AG04449 (cell line): ENCODE measurements around the gene CHI3L1.
"Not testable (repeated sequence)": the region's sequence is repeated elsewhere in the genome, so short reads cannot be mapped to it uniquely, and the experiment has no call there.

Experiments used
- CTCF ChIA-PET: fragments of 350-600 bp; formaldehyde crosslinking; extraction: SDS; loops from one replicate; lab custom pipeline; 2021; ENCODE audit warnings: antibody characterized with exemption; lab: Yijun Ruan, JAX
- POLR2A ChIA-PET: fragments of 400-600, 350-600 bp; formaldehyde crosslinking; extraction: SDS; loops from one replicate; lab custom pipeline; 2020; ENCODE audit warnings: antibody characterized with exemption, inconsistent platforms; lab: Yijun Ruan, JAX
- DNase-seq: peaks from one replicate; pipeline ENCODE4 v3.0.0-alpha.2; 2010; ENCODE audit warnings: low read depth, low spot score
- H3K4me3 ChIP-seq: 2 replicates; pipeline ENCODE4 v1.5.1; 2011; ENCODE audit warnings: low read depth, mild to moderate bottlenecking, control low read depth, low read length
- TF ChIP-seq, protein P1 (sequence below): IDR thresholded peaks from one replicate; pipeline ENCODE4 v1.5.1; 2011; ENCODE audit warnings: mild to moderate bottlenecking, moderate library complexity, low read length, control low read depth, inconsistent platforms; ENCODE audit not compliant: insufficient read depth; ENCODE audit errors: missing control alignments

The CHI3L1 gene

GRCh38 chr1:203186446-203187303 is at the start of gene CHI3L1:
TSS of gene CHI3L1 (minus strand) at chr1:203186704. CDS start at chr1:203186623, 81 bp downstream.
- ChIA-PET POLR2A (no interaction called here), CTCF (interaction anchor here (0.8 to 10.5 kb wide), 3 partner anchors 10 to 30 kb away, joined by 3 to 94 read pairs (median 6); no protein-coding TSS in a partner anchor)
- TF ChIP-seq, protein P1, sequence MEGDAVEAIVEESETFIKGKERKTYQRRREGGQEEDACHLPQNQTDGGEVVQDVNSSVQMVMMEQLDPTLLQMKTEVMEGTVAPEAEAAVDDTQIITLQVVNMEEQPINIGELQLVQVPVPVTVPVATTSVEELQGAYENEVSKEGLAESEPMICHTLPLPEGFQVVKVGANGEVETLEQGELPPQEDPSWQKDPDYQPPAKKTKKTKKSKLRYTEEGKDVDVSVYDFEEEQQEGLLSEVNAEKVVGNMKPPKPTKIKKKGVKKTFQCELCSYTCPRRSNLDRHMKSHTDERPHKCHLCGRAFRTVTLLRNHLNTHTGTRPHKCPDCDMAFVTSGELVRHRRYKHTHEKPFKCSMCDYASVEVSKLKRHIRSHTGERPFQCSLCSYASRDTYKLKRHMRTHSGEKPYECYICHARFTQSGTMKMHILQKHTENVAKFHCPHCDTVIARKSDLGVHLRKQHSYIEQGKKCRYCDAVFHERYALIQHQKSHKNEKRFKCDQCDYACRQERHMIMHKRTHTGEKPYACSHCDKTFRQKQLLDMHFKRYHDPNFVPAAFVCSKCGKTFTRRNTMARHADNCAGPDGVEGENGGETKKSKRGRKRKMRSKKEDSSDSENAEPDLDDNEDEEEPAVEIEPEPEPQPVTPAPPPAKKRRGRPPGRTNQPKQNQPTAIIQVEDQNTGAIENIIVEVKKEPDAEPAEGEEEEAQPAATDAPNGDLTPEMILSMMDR = no peak
- H3K4me3 ChIP-seq = no peak within 1 kb of the TSS
- no peak for DNase-seq

DNA sequence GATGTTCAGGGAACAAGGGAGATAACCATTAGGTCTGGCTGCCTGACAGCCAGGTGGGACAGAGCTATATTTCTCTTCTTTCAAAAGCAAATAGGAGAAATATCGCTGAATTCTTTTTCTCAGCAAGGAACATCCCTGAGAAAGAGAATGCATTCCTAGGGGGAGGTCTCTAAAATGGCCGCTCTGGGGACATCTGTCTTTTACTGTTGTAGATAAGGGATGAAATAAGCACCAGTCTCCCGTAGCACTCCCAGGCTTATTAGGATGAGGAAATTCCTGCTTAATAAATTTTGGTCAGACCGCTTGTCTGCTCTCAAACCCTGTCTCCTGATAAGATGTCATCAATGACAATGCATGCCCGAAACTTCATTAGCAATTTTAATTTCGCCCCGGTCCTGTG is 48.4 kb upstream of the CHI3L1 start:
- CTCF ChIA-PET = interaction anchor here (2.5 kb wide), 1 partner anchor 33 kb away, joined by 10 read pairs; no protein-coding TSS in a partner anchor
- H3K4me3 ChIP-seq, POLR2A ChIA-PET, DNase-seq: not testable (repeated sequence)

GRCh38 chr1:203229471-203230135 is 43.1 kb upstream of the CHI3L1 start, which contains the start of gene CHIT1:
TSS of gene CHIT1 (minus strand) at chr1:203229673. CDS start at chr1:203229636, 37 bp downstream.
- H3K4me3 ChIP-seq = no peak within 1 kb of the TSS
- DNase-seq = no peak
- TF ChIP-seq, protein P1 = no peak
- ChIA-PET POLR2A (interaction anchor here (0.6 kb wide), 1 partner anchor 35 kb away, joined by 3 read pairs; no protein-coding TSS in a partner anchor), CTCF (interaction anchor here (2.8 to 25.8 kb wide), 2 partner anchors 108 to 190 kb away, joined by 10 to 594 read pairs; partner anchors contain the start of gene ADORA1)

DNA sequence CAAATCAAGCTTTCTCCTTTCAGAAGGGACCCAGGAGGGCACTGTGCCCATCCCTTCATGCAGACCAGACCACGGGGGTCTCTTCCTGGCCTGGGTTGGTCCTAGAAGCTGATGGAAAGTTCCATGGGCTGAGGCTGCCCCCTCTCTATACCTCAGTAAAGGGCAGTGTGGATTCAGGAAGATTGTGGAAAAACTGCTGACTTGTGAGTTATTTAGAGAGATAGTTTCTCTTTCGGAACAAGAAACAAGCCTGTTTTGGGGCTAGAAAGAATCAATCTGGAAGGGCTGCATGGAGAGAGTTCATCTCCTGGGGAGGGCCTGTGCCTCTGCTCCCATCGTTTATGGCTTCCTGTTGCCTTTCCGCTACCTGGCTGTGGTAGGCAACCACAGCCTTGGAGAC is 42.2 kb upstream of the CHI3L1 start:
- H3K4me3 ChIP-seq = no peak overlapping the region
- CTCF ChIA-PET = interaction anchor here (1.1 to 25.8 kb wide), 7 partner anchors 13 to 188 kb away, joined by 3 to 594 read pairs (median 5); partner anchors contain the start of gene ADORA1
- TF ChIP-seq, protein P1 = no peak
- DNase-seq = no peak
- POLR2A ChIA-PET = no interaction called here

GRCh38 chr1:203227371-203228083 is 41.0 kb upstream of the CHI3L1 start:
- TF ChIP-seq, protein P1 = no peak
- ChIA-PET POLR2A (no interaction called here), CTCF (interaction anchor here (1.1 to 25.8 kb wide), 10 partner anchors 11 to 188 kb away, joined by 3 to 594 read pairs (median 4); partner anchors contain the start of gene ADORA1)
- no peak for DNase-seq
- no peak overlapping the region for H3K4me3 ChIP-seq

- POLR2A ChIA-PET = interaction anchor here (0.6 kb wide), 1 partner anchor 263 kb away, joined by 3 read pairs; no protein-coding TSS in a partner anchor
- no peak overlapping the region for H3K4me3 ChIP-seq
- CTCF ChIA-PET = interaction anchor here (1.1 to 25.8 kb wide), 5 partner anchors 9 to 225 kb away, joined by 3 to 594 read pairs (median 44); partner anchors contain the start of gene ADORA1
- no peak for DNase-seq
- TF ChIP-seq, protein P1 = no peak
Observed at GRCh38 chr1:203225071-203225470, 38.6 kb upstream of the CHI3L1 start.
